Measurements from ENCODE around the gene URB1.

The URB1 gene

DNA sequence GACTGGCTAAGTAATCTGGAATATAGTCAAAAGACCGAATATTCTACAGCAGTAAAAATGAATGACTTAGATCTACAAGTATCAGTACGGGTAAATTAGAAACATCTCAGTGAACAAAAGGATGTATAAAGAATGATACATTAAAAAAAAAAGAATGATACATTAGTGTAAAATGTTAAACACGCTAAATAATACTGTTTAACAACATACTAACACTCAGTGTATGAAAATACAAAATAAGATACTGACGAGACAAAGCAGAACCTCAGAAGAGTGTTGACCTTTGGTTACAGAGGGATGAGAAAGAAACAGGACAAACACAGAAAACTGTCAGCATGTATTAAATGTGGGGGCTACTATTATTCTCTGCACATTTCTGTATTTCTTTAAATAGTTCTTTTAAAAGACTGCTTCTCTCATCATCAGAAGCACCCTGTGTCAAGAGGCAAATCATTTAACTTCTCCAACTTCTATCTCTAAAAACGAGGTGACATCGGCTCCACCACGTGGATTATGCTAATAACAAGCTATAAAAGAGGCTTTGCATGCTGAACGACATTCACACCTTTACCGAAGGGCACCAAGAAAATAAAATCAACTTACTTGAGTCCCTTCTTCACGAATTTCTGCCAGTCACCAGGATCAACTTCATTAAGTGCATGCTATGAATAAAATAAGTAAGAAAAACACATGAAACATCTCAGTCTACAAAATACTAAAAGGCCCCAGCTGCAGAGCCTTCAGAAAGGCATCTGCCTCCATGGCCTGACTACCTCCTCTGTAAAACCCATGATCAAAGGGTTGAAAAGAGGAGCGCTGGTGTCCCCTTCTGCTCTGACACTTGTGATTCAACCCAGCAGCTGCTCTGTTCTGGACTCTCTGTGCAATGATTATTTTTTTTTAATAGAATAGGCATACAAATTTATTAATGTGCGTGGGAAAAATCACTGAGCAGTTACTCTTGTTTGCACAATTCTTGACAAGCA is 51.7 kb downstream of the URB1 start:
- DNase-seq (ENCODE audit: low spot score), result no peak

DNA sequence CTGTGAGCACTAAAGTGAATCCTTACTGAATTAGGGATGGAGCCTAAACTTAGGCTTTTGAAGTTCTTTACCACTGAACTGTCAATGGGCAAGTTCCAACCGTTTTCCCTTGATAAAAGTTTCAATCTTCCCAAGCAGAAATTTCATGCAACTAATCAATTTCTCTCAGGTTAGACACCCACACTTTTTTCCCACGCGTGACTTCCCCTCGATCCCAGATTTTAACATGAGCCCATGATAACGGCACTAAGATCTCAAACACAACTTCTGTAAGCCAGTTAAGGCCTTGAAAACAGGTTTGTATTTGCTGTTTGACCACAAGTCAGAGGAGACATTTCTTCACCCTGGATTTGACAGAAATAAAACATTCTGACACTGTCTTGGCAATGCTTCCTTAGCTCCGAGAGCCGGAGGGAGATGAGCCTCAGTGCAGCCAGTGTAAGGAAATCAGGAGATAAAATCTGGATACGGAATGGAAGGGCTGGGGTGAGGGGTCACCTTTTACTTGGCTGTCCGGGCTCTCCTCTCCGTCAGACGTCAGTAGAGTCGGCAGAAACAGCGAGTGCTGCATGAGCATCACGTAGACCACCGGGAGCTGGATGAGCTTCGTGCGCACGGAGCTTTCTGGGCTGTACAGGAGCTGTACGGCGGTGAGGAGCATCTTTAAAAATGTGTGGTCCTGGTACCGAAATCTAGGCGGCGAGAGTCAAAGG is 54.4 kb downstream of the URB1 start:
- DNase-seq (ENCODE audit: low spot score), result no peak

DNA sequence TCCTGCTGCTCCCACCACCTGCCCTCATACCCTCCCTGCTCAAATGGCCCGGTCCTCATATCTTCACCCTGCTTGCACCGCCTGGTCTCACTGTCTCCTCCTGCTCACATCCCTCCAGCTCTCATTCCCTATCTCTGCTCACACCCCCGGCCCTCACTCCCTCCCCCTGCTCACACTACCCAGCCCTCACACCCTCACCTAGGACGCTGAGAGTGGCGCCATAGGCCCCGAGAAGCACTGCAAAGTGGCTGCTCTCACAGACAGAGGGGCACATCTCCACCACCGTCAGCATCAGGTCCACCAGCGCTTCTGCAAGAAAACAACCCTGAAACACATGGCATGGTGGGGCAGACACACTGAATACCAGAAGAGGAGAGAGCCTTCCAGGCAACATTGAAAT is 55.6 kb downstream of the URB1 start:
- DNase-seq (ENCODE audit: low spot score), result no peak

DNA sequence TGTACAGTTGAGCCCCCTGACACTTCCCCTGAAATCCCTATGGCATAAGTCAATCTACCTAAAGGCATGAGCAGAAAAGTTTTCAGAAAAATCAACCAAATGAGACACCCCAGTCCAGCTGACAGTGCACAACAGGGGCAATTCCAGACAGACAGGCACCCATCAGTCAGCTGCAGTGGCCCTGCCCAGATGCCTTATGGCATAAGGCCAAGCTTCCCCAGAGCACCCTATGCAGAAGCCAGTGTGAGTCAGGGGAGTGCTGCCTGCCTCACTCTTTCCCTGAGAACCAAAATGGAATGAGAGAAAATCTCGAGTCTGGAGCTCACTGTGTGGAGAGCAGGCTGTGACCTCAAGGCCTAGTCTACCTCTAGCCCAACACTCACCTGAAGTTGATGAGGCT is 56.1 kb downstream of the URB1 start:
- DNase-seq (ENCODE audit: low spot score), result peak; percentile 31

DNA sequence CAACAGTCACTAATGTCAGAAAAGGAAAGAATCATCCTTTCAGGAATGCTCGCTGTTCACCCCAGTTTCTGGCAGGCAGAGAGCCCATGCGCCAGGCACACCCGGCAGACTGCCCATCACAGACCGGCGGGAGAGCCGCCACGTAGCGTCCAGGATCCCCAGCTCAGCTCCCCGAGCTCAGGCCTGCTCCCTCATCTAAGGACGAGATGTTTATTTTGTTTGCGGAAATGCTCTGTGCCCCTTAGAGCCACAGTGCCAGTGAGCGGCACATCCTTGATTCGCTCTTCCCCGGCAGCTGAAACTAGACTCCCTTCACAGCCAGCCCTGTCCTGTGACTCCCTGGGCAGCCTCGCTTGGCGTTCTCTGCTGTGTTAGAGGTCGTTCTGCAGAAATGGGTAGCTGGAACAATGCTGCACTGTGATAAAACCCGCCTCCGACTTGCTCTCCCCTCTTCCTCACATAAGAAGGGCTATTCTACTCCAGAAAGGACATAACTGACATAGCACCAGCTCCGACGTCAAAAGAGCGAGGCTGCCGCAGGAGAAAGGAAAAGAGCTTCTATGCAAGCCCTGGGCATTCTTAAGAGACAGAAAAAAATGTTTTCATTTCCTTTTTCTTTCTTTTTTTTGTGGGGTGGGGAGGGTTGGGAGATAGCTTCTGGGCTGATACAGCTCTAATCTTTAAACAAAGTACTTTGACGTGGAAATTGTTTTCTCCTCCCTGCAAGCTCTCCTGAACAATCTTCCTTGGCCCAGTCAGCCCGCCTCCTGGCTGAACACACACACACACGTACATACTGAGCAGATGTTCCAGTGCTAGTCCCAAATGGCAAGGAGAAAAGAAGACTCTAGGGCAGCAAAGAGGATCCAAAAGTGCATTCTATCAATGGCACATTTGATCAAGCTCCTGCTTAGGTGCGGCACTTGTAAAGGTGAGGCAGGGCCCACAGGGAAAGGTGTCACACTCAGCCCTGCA is 56.9 kb downstream of the URB1 start:
- DNase-seq (ENCODE audit: low spot score), result peak; percentile 73

DNA sequence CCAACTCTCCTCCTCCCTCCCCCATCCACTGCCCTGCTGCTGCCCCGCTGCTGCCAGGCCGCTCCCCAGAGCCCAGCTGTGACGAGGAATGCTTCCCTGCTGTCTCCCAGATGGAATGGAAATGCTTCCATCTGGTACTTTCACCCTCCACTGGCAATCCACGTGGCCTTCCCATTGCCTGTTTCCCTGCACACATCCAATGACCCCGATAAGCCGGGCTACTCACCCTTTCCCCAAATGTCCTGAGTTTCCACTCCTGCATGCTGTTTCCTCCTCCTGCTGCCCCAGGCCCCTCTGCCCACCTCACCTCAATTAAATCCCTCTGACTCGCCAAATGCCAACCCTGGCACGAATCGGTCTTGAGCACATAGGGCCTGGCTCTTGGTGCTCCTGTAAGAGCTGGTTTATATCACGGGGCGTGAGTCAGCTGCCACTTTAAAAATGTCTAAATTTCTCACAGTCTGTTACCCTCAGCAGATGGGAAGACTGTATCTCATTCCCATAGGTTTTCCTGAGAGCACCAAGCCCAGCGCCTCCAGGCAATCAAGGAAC is 57.8 kb downstream of the URB1 start:
- DNase-seq (ENCODE audit: low spot score), result peak; percentile 54

DNA sequence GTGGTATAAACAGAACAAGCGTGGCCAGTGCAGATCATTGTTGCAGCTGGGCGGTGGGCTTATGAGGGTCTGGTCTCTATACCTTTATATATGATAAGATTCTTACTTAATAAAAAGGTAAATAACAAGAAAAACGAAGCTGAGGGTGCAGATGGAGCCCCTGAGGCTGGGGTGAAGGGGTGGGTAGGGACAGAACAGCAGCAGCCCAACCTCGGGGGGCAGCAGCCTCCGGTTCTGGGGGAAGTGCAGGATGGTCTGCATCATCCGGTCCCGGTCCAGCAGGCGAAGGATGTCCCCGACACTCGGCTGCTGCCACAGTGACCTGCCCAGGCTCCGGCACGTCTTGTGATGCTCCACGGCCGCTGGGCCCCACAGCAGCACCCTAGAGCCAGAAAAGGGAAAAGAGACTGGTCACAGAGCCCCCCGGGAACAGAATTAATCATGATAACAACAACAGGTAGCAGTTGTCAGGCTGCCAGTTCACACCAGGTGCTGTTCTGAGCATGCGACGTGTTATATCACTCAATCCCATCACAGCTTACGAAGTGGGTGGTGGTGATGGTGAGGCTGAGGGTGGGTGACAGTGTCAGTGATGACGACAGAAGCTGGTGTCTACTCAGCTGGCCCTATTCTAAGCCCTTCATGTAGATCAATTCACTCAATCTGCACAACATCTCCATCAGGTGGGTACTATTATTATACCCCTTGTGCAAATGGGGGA is 58.7 kb downstream of the URB1 start:
- DNase-seq (ENCODE audit: low spot score), result no peak

DNA sequence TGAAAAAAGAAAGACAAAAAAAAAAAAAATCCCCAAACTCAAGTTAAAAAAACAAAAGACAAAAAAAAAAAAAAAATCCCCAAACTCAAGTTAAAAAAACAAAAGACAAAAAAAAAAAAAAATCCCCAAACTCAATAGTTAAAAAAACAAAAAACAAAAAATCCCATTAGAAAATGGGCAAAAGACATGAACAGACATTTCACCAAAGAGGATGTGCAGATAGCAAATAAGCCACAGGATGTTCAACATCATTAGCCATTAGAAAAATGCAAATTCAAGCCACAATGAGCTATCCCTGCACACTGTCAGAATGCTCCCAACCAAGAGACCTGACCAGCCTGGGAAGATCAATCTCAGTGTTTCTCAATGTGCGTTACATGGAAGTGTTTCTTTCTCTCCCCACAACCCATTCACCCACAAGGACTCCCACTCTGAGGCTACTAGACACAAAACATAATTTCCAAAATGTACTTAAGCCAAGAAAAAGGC is 60.3 kb downstream of the URB1 start:
- no peak for DNase-seq (ENCODE audit: low spot score)

DNA sequence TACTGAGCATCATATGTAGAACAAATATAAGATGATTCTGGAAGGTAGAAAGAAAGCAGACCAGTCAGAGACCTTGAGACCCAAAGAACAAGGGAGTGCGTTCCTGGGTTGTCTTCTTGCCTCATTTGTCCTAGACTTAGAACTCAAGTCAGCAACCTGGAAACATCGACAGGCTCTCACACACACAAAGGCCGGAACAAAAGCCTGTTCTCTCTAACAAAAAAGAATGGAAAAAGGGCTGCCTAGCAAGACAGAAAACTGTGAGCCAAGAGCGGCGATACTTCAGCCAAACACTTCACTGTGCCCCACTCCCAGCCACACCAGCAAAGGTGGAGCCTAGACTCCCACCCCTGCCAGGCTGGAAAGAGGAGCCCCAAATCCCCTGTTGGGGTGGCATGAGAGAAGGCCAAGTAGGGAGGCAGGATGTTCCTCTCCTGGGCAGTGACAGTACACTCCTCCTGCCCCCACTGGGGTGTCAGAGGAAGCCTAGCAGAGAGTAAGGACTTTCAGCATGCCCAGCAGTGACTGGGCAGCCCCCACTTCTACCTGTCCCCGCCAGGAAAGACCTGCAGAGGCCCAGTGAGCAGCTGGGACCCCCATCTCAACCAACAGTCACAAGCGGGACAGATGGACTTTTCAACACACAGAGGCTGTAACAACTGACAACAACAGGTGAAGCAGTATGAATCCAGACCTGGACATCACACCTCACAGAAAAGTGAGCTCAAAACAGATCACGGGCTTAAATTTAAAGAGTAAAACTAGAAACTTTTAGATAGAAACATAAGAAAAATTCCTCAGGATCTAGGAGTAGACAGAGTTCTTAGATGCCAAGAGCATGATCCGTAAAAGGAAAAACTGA is 61.1 kb downstream of the URB1 start:
- no peak for DNase-seq (ENCODE audit: low spot score)

DNA sequence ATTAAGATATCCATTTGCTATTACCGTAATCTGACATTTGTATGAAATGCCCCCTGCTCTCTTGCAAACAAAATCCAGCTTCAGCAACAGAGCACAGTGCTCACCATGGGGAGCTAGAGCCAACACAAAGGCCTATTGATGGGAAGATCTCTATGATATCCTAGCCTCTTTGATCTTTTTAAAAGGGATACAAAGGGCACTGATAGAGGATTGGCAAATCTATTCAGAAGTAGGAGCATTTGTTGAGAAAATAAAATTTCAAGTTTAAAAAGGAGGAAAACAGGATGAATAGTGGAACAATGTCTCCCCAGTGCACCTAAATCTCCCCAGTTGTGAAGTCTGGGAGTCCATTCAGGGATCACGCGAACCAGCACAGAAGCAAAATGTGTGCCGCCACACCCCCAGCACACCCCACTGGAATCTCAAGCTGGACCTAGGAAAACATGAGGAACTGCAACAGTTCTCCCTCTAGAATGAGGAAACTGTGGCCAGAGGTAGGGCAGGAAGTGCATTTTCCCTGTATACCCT is 62.0 kb downstream of the URB1 start:
- no peak for DNase-seq (ENCODE audit: low spot score)

DNA sequence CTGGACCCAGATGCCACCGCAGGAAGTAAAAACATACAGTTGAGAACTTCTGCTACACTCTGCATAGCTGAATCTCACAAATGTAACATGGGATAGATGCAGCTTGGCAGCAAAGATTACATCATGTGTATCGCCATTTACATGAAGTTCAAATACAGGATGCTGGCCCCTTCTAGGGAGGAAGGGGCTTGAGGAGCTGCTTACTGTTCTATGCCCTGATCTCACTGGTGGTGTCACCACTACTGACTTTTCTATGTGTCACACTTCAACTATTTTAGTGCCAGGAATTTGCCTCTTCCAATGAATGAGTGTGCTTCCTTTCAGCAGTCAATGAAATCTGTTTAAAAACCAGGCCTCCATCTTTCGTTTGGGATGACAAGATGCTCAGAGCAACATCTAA is 63.0 kb downstream of the URB1 start:
- DNase-seq (ENCODE audit: low spot score), result peak; percentile 53

DNA sequence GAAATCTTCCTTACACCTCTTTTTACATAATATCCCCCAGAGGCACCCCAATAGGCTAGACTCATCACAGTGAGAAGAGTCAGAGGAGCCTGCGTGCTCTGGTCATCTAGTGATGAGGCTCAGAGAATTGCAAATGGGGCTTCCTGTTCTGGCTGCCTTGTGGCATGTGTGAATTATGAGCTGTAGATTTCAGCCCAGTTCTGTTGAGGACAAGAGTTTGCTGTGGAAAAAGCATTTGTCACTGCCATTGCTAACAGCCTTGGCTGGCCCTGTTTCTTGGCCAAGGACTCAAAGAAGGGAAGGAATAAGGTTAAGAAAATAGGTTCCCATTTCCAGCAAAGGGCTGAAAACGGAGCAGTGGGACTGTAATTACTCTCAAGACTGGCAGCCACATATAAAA is 63.5 kb downstream of the URB1 start:
- peak; percentile 71 for DNase-seq (ENCODE audit: low spot score)

DNA sequence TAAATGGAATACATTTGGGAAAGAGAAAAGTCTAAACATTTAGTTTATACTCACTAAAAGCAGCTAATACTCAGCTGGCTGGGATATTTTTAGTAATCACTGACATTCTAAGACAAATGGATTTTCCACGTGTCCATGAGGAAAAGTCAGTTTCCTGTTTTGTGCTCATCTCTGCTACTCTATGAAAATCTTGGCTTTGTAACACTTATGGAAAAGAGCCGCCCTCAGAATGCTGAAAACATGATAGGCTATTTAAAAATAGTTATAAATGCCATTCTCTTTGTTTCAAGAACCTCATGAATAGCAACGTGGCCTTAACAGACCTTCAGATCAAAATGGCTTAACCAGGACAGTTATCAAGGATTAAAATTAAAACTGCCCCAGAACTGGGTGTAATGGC is 64.2 kb downstream of the URB1 start:
- peak; percentile 71 for DNase-seq (ENCODE audit: low spot score)

DNA sequence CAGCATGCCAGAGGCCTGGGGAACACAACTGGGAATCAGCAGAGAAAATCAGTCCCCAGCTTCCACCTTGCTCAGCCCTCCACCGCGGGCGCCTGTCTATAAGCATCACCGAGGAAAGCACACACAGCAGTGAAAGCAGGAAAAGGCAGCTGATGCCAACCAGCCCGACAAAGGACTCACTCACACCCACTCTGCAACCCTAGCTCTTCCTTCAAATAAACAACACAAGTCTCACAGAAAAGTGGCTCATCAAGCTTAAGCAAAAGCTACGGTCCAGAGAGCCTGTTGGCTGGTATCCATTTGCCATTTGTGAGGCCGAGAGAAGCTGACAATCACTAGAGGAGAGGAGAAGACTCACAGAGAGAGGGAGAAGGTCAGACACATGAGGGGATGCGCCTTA is 67.1 kb downstream of the URB1 start:
- DNase-seq (ENCODE audit: low spot score), result no peak

DNA sequence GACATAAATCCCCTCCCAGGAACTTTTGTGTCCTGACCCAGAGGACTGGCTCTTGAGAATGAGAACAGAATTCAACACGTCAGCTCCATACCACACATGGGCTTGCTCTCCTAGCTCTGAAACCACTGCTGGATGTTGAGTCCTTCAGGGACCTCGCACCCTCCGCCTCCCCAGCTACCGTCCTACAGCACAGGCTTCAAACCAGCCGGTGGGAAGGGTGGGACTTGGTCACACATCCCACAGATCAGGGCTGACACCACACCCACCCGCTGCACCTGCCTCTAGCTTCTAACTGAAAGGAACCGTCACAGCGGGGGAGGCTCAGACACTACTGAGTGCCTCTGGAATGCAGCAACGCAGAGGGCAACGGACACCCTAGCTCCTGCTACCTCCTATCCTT is 70.1 kb downstream of the URB1 start:
- no peak for DNase-seq (ENCODE audit: low spot score)

DNA sequence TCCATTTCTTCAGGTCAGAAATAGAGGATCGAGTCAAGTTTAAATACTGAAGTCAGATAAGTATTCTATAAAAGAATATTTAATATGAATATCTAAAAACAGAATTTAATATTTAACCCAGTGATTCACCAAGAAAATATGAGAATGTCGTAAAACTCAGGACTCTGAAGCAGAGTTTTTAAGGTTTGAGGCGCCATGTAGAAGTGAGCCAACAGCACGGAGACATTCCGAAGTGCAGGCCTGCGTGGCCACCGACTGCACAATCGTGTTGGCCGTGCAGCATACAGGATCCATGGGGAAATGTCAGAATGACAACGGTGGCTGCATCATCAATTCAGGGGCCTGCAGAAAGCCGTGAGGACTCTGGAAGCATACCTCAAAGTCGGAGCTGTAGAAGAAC is 70.7 kb downstream of the URB1 start:
- no peak for DNase-seq (ENCODE audit: low spot score)

DNA sequence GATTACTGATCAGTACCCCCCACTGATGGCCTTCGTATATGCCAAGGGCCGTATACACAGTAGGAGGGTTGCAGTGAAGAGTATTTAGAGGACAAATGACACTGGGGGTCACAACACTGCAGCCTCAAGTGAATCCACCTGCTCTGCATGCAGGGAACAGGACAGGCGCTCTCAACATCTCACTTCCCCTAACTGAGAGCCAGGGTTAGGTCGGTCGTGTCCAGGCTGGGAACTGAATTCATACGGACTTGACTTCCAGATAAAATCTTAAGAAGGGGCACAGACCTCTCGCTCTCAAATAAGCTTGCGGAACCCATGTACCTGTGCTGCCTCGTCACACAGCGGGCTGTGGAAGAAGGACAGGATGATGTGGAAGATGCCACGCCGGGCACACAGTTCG is 71.3 kb downstream of the URB1 start:
- DNase-seq (ENCODE audit: low spot score), result no peak

DNA sequence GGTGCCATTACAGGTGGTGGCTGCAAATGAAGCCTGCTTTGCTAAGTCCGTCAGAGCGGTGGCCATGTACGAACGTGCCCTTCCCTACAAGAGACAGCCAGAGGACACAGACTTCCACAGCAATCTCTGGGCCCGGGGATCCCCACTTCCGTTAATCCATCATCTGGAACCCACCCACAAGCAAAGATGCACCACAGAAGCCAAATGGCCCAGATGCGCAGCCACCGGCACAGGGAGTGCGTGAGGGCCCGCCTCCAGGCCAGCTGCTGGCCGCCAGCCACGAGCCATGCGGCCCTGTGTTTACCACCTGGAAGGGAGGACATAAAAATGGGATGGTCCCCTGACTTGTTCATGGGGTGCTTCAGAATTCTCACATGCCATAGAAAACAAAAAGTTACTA is 72.1 kb downstream of the URB1 start:
- no peak for DNase-seq (ENCODE audit: low spot score)

DNA sequence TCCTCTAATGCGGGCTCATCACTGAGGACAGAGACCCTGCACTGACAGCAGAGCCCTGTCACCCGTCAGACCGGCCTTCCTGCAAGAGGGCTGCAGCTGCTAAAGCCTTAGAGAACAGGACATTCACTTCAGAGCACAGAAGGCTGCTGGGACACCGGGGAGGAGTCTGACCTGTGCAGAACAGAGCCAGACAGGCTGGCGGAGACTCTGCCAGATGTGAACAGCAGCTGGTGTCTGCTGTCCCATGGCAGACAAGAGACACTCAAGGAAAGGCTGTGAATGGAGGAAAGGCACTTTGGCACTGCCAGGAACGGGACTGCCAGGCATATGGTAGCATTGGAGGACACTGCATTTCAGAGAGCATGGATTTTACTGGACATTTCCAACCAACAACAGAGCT is 72.8 kb downstream of the URB1 start:
- DNase-seq (ENCODE audit: low spot score), result no peak

DNA sequence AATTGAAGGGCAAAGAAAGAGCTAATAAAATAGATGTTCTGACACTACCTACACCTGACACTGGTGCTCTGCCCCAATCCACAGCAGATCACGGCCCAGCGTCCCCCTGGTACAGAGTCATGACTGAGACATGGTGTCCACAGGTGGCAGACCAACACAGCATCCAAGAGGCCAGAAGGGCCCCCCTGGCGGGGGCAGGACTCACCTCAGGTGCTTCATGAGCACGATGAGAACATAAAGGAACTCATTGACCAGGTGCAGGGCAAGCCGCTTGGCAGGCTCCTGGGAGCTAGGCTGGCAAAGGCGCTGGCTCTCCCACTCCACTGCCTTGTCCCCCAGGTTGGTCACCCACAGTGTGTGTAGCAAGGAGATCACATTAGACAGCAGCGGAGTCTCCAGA is 73.8 kb downstream of the URB1 start:
- no peak for DNase-seq (ENCODE audit: low spot score)

Data from AG20443 (cell line).